Osteocyte (in vitro differentiated cells): Measurements from ENCODE around the gene PPIL6. TPM values are rescaled to one million over a fixed set of nuclear protein-coding genes. Genes with fewer than 3 reads are reported as not detected.

Source experiments
- DNase-seq: peaks from one replicate; pipeline ENCODE4 v3.0.0; 2021; ENCODE audit warnings: mixed read lengths; ENCODE audit not compliant: unreplicated experiment; ENCODE audit errors: extremely low spot score
- H3K27ac Mint-ChIP-seq: one replicate; pipeline ENCODE4 v1.8.0; 2021; ENCODE audit warnings: mild to moderate bottlenecking, mixed read lengths; ENCODE audit not compliant: unreplicated experiment
- H3K27me3 Mint-ChIP-seq: one replicate; pipeline ENCODE4 v1.8.0; 2021; ENCODE audit warnings: mixed read lengths; ENCODE audit not compliant: unreplicated experiment
- H3K36me3 Mint-ChIP-seq: one replicate; pipeline ENCODE4 v1.8.0; 2021; ENCODE audit warnings: mixed read lengths; ENCODE audit not compliant: unreplicated experiment
- H3K4me1 Mint-ChIP-seq: one replicate; pipeline ENCODE4 v1.8.0; 2021; ENCODE audit warnings: mixed read lengths; ENCODE audit not compliant: unreplicated experiment
- H3K4me3 Mint-ChIP-seq: one replicate; pipeline ENCODE4 v1.8.0; 2021; ENCODE audit warnings: mild to moderate bottlenecking, moderate library complexity, mixed read lengths; ENCODE audit not compliant: unreplicated experiment
- H3K9me3 Mint-ChIP-seq: one replicate; pipeline ENCODE4 v1.8.0; 2021; ENCODE audit warnings: mixed read lengths; ENCODE audit not compliant: unreplicated experiment
- total RNA-seq: library from RNA; stranded (reverse); gene quantifications from 2 replicates; pipeline ENCODE4 v1.2.1, GENCODE V29; 2021
- TF ChIP-seq, protein P1 (sequence below): fragments of 200-600 bp; sonication (generic); IDR thresholded peaks from 2 replicates; pipeline ENCODE4 v1.5.0; 2021; ENCODE audit warnings: antibody characterized with exemption, mild to moderate bottlenecking, moderate library complexity

The PPIL6 gene
- total RNA-seq, 1 donor from 2014 or later = 1.9 TPM

- Mint-ChIP-seq H3K4me3 (no peak overlapping the region), H3K27ac (no peak overlapping the region), H3K9me3 (no peaks in the 10 kb centered on the region), H3K27me3 (peaks cover 7% of the 10 kb centered on the region), H3K36me3 (no peaks in the 10 kb centered on the region), H3K4me1 (peaks cover under 1% of the 10 kb centered on the region)
- TF ChIP-seq, protein P1, sequence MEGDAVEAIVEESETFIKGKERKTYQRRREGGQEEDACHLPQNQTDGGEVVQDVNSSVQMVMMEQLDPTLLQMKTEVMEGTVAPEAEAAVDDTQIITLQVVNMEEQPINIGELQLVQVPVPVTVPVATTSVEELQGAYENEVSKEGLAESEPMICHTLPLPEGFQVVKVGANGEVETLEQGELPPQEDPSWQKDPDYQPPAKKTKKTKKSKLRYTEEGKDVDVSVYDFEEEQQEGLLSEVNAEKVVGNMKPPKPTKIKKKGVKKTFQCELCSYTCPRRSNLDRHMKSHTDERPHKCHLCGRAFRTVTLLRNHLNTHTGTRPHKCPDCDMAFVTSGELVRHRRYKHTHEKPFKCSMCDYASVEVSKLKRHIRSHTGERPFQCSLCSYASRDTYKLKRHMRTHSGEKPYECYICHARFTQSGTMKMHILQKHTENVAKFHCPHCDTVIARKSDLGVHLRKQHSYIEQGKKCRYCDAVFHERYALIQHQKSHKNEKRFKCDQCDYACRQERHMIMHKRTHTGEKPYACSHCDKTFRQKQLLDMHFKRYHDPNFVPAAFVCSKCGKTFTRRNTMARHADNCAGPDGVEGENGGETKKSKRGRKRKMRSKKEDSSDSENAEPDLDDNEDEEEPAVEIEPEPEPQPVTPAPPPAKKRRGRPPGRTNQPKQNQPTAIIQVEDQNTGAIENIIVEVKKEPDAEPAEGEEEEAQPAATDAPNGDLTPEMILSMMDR = no peak
- no peak for DNase-seq
Measured at GRCh38 chr6:109434456-109434855, 6.0 kb downstream of the PPIL6 start.

GRCh38 chr6:109429496-109429895 lies 10.9 kb downstream of the PPIL6 start:
- H3K36me3 Mint-ChIP-seq = no peaks in the 10 kb centered on the region
- no peak overlapping the region for H3K27ac Mint-ChIP-seq
- peaks cover 2% of the 10 kb centered on the region for H3K4me1 Mint-ChIP-seq
- DNase-seq = no peak
- peaks cover 12% of the 10 kb centered on the region for H3K27me3 Mint-ChIP-seq
- TF ChIP-seq, protein P1 = no peak
- H3K9me3 Mint-ChIP-seq = no peaks in the 10 kb centered on the region
- H3K4me3 Mint-ChIP-seq = no peak overlapping the region

DNA sequence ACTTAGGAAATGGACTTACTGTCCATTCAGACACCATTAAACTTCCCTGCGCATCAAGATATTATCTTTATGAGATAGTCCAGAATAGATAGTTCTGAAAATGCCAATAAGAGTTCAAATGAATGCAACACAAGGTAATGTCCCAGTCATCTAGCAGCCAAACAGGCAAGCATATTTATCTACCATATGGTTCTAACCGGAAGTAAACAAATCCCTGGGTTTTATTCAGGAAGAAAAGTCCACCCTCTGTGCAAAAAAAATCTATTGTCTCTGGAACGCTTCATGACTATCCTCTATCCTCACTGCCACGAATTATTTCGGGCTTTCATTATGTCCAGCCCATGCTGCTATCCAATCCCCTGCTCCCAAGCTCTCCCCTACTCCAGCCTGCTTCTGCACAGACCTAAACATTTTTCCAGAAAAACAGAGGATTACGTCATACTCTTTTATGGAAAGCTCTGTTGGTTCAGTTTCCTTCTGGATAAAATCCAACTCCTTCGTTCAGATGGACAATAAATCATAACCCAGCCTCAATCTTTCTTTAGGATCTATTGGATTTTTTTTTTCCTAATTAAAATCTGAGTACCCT lies 11.4 kb downstream of the PPIL6 start:
- no peak overlapping the region for H3K27ac Mint-ChIP-seq
- TF ChIP-seq, protein P1 = no peak
- H3K4me3 Mint-ChIP-seq = no peak overlapping the region
- peaks cover 12% of the 10 kb centered on the region for H3K27me3 Mint-ChIP-seq
- H3K4me1 Mint-ChIP-seq = peaks cover 2% of the 10 kb centered on the region
- H3K36me3 Mint-ChIP-seq = no peaks in the 10 kb centered on the region
- H3K9me3 Mint-ChIP-seq = no peaks in the 10 kb centered on the region
- DNase-seq = no peak

GRCh38 chr6:109424946-109425345 lies 15.5 kb downstream of the PPIL6 start:
- Mint-ChIP-seq H3K4me3 (no peak overlapping the region), H3K27ac (no peak overlapping the region), H3K27me3 (peaks cover 6% of the 10 kb centered on the region), H3K9me3 (no peaks in the 10 kb centered on the region), H3K4me1 (peaks cover 2% of the 10 kb centered on the region), H3K36me3 (no peaks in the 10 kb centered on the region)
- TF ChIP-seq, protein P1 = no peak
- DNase-seq = no peak

DNA sequence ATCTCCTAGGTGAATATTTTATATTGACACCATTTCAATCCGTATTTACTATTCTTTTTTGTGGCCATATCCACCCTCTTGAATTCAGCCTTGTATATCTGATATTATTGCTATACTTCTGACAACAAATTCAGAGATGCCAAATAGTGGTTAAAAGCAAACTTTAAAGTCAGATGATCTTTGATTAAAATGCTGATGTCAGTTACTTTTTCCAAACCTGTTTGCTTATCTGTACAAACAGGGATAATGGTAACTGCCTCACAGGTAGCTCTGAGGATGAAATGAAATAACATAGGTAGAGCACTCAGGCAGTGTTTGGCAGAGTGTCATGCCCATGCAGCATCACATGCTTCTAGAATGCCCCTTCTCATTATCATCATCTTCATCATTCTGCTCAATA lies 19.2 kb downstream of the PPIL6 start:
- H3K27me3 Mint-ChIP-seq = peaks cover 7% of the 10 kb centered on the region
- TF ChIP-seq, protein P1 = no peak
- no peak overlapping the region for H3K27ac Mint-ChIP-seq
- H3K4me3 Mint-ChIP-seq = no peak overlapping the region
- no peaks in the 10 kb centered on the region for H3K36me3 Mint-ChIP-seq
- DNase-seq = no peak
- H3K9me3 Mint-ChIP-seq = no peaks in the 10 kb centered on the region
- no peaks in the 10 kb centered on the region for H3K4me1 Mint-ChIP-seq
